Peyer's patch (tissue), 4 donors: ENCODE results near the gene AP2A1.

ENCODE experiments used
- CTCF ChIP-seq, 6 experiments: fragments of 450-650 bp in 4 of 6; fragments of 200-600 bp in 2 of 6; sonication (generic) in 1 of 6; IDR thresholded peaks; one replicate each; pipeline ENCODE4 v1.5.1; 2017 to 2019; ENCODE audit warnings: antibody characterized with exemption in 6 of 6, mild to moderate bottlenecking in 3 of 6, moderate library complexity in 1 of 6
- POLR2A ChIP-seq, 2 donors: fragments of 450-650 bp; IDR thresholded peaks; one replicate each; pipeline ENCODE4 v1.5.1; 2017; ENCODE audit warnings: antibody characterized with exemption in 2 of 2, mild to moderate bottlenecking in 2 of 2, moderate library complexity in 2 of 2

- TF ChIP-seq CTCF (IDR thresholded peaks at IDR 0.05) (no peak), POLR2A (IDR thresholded peaks at IDR 0.05) (no peak)
Observed at GRCh38 chr19:49800771-49801170, 34.0 kb downstream of the AP2A1 start.
